ENCODE measurements around the gene ISCU. TPM values are rescaled to one million over a fixed set of nuclear protein-coding genes. Genes with fewer than 3 reads are reported as not detected.

The ISCU gene
- total RNA-seq, 1 donor from 2014 or later = 117 TPM

GRCh38 chr12:108519558-108519957, 42.8 kb upstream of the ISCU start:
- Mint-ChIP-seq H3K27me3 (no peaks in the 10 kb centered on the region), H3K9me3 (no peaks in the 10 kb centered on the region), H3K36me3 (ENCODE audit: low read depth) (peaks cover 75% of the 10 kb centered on the region), H3K4me3 (no peak overlapping the region), H3K4me1 (peaks cover 19% of the 10 kb centered on the region), H3K27ac (no peak overlapping the region)
- TF ChIP-seq, protein P1, sequence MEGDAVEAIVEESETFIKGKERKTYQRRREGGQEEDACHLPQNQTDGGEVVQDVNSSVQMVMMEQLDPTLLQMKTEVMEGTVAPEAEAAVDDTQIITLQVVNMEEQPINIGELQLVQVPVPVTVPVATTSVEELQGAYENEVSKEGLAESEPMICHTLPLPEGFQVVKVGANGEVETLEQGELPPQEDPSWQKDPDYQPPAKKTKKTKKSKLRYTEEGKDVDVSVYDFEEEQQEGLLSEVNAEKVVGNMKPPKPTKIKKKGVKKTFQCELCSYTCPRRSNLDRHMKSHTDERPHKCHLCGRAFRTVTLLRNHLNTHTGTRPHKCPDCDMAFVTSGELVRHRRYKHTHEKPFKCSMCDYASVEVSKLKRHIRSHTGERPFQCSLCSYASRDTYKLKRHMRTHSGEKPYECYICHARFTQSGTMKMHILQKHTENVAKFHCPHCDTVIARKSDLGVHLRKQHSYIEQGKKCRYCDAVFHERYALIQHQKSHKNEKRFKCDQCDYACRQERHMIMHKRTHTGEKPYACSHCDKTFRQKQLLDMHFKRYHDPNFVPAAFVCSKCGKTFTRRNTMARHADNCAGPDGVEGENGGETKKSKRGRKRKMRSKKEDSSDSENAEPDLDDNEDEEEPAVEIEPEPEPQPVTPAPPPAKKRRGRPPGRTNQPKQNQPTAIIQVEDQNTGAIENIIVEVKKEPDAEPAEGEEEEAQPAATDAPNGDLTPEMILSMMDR (IDR thresholded peaks at IDR 0.05) = no peak
- intact Hi-C loops (cut with micrococcal nuclease) = loop anchor here (5.0 to 10.0 kb wide), 4 partner anchors 118 to 1427 kb away; partner anchors contain the start of genes CRY1 and PWP1
- ATAC-seq (ENCODE audit: low read depth) (no peak), DNase-seq (no peak)
- ChIA-PET POLR2A (no interaction called here), CTCF (interaction anchor here (0.8 kb wide), 1 partner anchor 529 kb away, joined by 3 read pairs; no protein-coding TSS in a partner anchor)

- ChIA-PET POLR2A (no interaction called here), CTCF (no interaction called here)
- H3K4me3 Mint-ChIP-seq = no peak overlapping the region
- H3K27ac Mint-ChIP-seq = no peak overlapping the region
- intact Hi-C loops (cut with micrococcal nuclease) = no loop called here
- peaks cover 99% of the 10 kb centered on the region for H3K36me3 Mint-ChIP-seq (ENCODE audit: low read depth)
- H3K9me3 Mint-ChIP-seq = no peaks in the 10 kb centered on the region
- no peak for DNase-seq
- ATAC-seq (ENCODE audit: low read depth) = no peak
- H3K4me1 Mint-ChIP-seq = peaks cover 2% of the 10 kb centered on the region
- no peaks in the 10 kb centered on the region for H3K27me3 Mint-ChIP-seq
- TF ChIP-seq, protein P1 (IDR thresholded peaks at IDR 0.05) = no peak
These were observed 39.0 kb upstream of the ISCU start for GRCh38 chr12:108523365-108523764.

DNA sequence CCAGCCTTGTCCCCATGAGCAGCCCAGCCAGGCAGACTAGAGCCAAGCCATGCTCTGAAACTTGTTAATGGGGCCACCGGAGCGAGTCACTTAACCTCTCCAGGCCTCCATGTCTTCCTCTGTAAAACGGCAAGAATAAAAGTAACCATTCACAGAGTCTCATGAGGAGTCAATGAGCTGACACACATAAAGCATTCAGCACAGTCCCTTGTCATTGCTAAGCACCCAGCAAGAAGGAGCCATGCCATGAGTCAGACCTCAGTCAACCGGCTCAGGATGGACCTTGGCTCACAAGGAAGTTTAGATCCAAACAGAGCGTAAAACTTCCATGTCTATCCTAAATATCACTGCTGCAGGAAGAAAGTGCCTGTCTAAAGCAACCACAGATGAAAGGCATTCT, 36.7 kb upstream of the ISCU start:
- ChIA-PET POLR2A (no interaction called here), CTCF (interaction anchor here (1.2 kb wide), 1 partner anchor 12 kb away, joined by 4 read pairs; no protein-coding TSS in a partner anchor)
- TF ChIP-seq, protein P1 (IDR thresholded peaks at IDR 0.05) = no peak
- peaks cover 98% of the 10 kb centered on the region for H3K36me3 Mint-ChIP-seq (ENCODE audit: low read depth)
- intact Hi-C loops (cut with micrococcal nuclease) = no loop called here
- no peak overlapping the region for H3K4me3 Mint-ChIP-seq
- DNase-seq (no peak), ATAC-seq (ENCODE audit: low read depth) (no peak)
- no peaks in the 10 kb centered on the region for H3K9me3 Mint-ChIP-seq
- no peaks in the 10 kb centered on the region for H3K27me3 Mint-ChIP-seq
- no peak overlapping the region for H3K27ac Mint-ChIP-seq
- H3K4me1 Mint-ChIP-seq = no peaks in the 10 kb centered on the region

DNA sequence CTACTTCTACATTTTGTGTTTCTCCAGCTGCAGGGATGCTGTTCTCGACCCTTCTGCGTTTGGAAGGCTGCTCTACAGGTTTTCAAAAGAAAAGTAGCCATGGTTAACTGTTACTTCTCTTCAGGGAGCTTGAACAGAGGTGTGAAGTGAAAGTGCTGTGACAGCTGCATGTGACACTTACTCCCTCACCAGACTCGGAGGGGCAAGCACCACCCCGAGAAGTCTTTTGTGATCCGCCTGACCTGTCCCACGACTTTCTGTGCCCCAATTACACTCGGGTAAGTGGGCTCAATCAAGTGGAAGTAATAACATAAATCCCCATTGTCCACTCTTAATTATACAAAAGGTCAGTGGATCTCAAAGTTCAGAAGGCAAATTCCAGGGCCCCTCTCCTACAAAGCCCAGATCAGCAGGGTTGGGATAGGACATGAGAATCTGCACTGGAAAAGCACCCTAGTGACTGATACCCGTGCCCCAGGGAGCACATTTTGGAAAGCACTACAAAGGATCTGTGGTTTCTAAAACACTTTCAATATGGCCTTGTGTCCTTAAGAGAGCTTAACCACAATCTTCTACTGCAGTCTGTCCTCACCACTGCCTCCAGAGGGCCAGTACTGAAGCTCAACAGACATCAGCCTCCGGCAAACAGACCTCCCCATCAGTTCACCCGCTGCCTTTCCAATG, 35.8 kb upstream of the ISCU start:
- no peaks in the 10 kb centered on the region for H3K9me3 Mint-ChIP-seq
- ChIA-PET CTCF (interaction anchor here (1.2 kb wide), 1 partner anchor 13 kb away, joined by 4 read pairs; no protein-coding TSS in a partner anchor), POLR2A (no interaction called here)
- peaks cover 95% of the 10 kb centered on the region for H3K36me3 Mint-ChIP-seq (ENCODE audit: low read depth)
- H3K27ac Mint-ChIP-seq = peak overlapping the region; percentile 16
- ATAC-seq (ENCODE audit: low read depth) = no peak
- intact Hi-C loops (cut with micrococcal nuclease) = no loop called here
- H3K4me1 Mint-ChIP-seq = no peaks in the 10 kb centered on the region
- TF ChIP-seq, protein P1 (IDR thresholded peaks at IDR 0.05) = no peak
- H3K4me3 Mint-ChIP-seq = no peak overlapping the region
- no peak for DNase-seq
- H3K27me3 Mint-ChIP-seq = no peaks in the 10 kb centered on the region

- ATAC-seq (ENCODE audit: low read depth) (no peak), DNase-seq (no peak)
- Mint-ChIP-seq H3K9me3 (no peaks in the 10 kb centered on the region), H3K36me3 (ENCODE audit: low read depth) (peaks cover 95% of the 10 kb centered on the region), H3K27ac (peak overlapping the region; percentile 16), H3K4me1 (no peaks in the 10 kb centered on the region), H3K27me3 (no peaks in the 10 kb centered on the region), H3K4me3 (no peak overlapping the region)
- intact Hi-C loops (cut with micrococcal nuclease) = no loop called here
- TF ChIP-seq, protein P1 (IDR thresholded peaks at IDR 0.05) = no peak
- POLR2A ChIA-PET = no interaction called here
- CTCF ChIA-PET = no interaction called here
These were observed 35.3 kb upstream of the ISCU start for GRCh38 chr12:108527166-108527496.
